ENCODE results near the gene CD46.

The CD46 gene

GRCh38 chr1:207844371-207844770, 92.5 kb downstream of the CD46 start:
- no peak overlapping the region for H3K27ac ChIP-seq
- no peak for TF ChIP-seq CTCF (conservative IDR thresholded peaks at IDR 0.05)

Data from VCaP (cell line).